Astrocyte (in vitro differentiated cells and primary cell): ENCODE measurements around the gene ZFAND5. TPM values are rescaled to one million over a fixed set of nuclear protein-coding genes. Genes with fewer than 3 reads are reported as not detected.

ENCODE experiments used
- DNase-seq: peaks from one replicate; pipeline ENCODE4 v3.0.0-alpha.2; 2010; ENCODE audit warnings: low read depth
- FAIRE-seq: peaks from 2 replicates; lab custom pipeline; 2011; peaks lifted over from hg19 to GRCh38; lab: Jason Lieb, UNC
- H2AFZ ChIP-seq: 2 replicates; pipeline ENCODE4 v1.6.0; 2012; ENCODE audit warnings: low read depth, low read length, inconsistent platforms
- H3K27ac ChIP-seq: 2 replicates; pipeline ENCODE4 v1.5.1; 2011; ENCODE audit warnings: low read depth, low read length, inconsistent platforms
- H3K27me3 ChIP-seq: 2 replicates; pipeline ENCODE4 v1.6.0; 2011; ENCODE audit warnings: low read length, inconsistent platforms; ENCODE audit not compliant: insufficient read depth
- H3K36me3 ChIP-seq: 2 replicates; pipeline ENCODE4 v1.5.1; 2011; ENCODE audit warnings: low read length, inconsistent platforms; ENCODE audit not compliant: insufficient read depth
- H3K4me1 ChIP-seq: 2 replicates; pipeline ENCODE4 v1.5.1; 2011; ENCODE audit warnings: low read length, inconsistent platforms; ENCODE audit not compliant: insufficient read depth
- H3K4me2 ChIP-seq: 2 replicates; pipeline ENCODE4 v1.6.0; 2012; ENCODE audit warnings: low read length, inconsistent platforms
- H3K4me3 ChIP-seq: 2 replicates; pipeline ENCODE4 v1.5.1; 2011; ENCODE audit warnings: low read depth, mild to moderate bottlenecking, low read length, inconsistent platforms; ENCODE audit not compliant: insufficient read depth
- H3K79me2 ChIP-seq: 2 replicates; pipeline ENCODE4 v1.6.0; 2012; ENCODE audit warnings: mild to moderate bottlenecking, low read length, inconsistent platforms; ENCODE audit not compliant: insufficient read depth
- H3K9ac ChIP-seq: 2 replicates; pipeline ENCODE4 v1.6.0; 2012; ENCODE audit warnings: mild to moderate bottlenecking, low read length, inconsistent platforms
- H3K9me3 ChIP-seq: 2 replicates; pipeline ENCODE4 v1.5.1; 2012; ENCODE audit warnings: low read depth, mild to moderate bottlenecking, low read length, inconsistent platforms; ENCODE audit not compliant: insufficient read depth
- H4K20me1 ChIP-seq: 2 replicates; pipeline ENCODE4 v1.6.0; 2012; ENCODE audit warnings: low read length, inconsistent platforms; ENCODE audit not compliant: insufficient read depth
- H3K27ac Mint-ChIP-seq: one replicate; pipeline ENCODE4 v1.8.0; 2021; ENCODE audit warnings: mild to moderate bottlenecking, mixed read lengths; ENCODE audit not compliant: unreplicated experiment
- H3K27me3 Mint-ChIP-seq: one replicate; pipeline ENCODE4 v1.8.0; 2021; ENCODE audit warnings: low read depth, mixed read lengths; ENCODE audit not compliant: unreplicated experiment
- H3K36me3 Mint-ChIP-seq: one replicate; pipeline ENCODE4 v1.8.0; 2021; ENCODE audit warnings: low read depth, mixed read lengths; ENCODE audit not compliant: unreplicated experiment
- H3K4me1 Mint-ChIP-seq: one replicate; pipeline ENCODE4 v1.8.0; 2021; ENCODE audit warnings: low read depth, mixed read lengths; ENCODE audit not compliant: unreplicated experiment
- H3K4me3 Mint-ChIP-seq: one replicate; pipeline ENCODE4 v1.8.0; 2021; ENCODE audit warnings: mild to moderate bottlenecking, moderate library complexity, mixed read lengths; ENCODE audit not compliant: unreplicated experiment
- H3K9me3 Mint-ChIP-seq: one replicate; pipeline ENCODE4 v1.8.0; 2021; ENCODE audit warnings: mild to moderate bottlenecking, mixed read lengths; ENCODE audit not compliant: unreplicated experiment
- EZH2 ChIP-seq: IDR thresholded peaks from 2 replicates; pipeline ENCODE4 v1.6.1; 2012; ENCODE audit warnings: mild to moderate bottlenecking, low read length, inconsistent platforms; ENCODE audit not compliant: insufficient read depth
- total RNA-seq: library from RNA; stranded (reverse); gene quantifications from 2 replicates; pipeline ENCODE4 v1.2.1, GENCODE V29; 2021
- TF ChIP-seq, protein P1 (sequence below): IDR thresholded peaks from 2 replicates; pipeline ENCODE4 v1.5.1; 2011; ENCODE audit warnings: low read depth, mild to moderate bottlenecking, inconsistent platforms, low read length, moderate library complexity; ENCODE audit not compliant: insufficient read depth

The ZFAND5 gene
- total RNA-seq, 1 donor from 2014 or later = 181 TPM

DNA sequence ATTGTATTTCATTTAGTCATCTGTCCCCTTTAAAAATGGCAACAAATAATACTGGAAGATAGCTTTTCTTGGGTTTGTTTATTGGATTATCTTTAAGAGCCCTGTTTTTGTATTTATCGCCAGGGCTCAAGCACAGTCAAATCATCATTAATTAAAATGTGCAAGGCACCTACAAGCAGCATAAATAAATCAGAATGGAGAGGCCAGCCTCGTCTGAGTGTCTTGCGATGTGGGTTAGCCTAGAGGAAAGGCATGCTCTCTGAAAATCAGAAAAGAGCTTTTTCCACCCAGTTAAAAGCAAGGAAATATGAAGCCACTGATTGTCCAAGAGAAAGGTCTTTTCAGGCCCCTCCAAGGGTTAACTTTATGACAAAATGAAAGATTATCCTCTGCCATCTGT is 31.8 kb downstream of the ZFAND5 start:
- TF ChIP-seq, protein P1, sequence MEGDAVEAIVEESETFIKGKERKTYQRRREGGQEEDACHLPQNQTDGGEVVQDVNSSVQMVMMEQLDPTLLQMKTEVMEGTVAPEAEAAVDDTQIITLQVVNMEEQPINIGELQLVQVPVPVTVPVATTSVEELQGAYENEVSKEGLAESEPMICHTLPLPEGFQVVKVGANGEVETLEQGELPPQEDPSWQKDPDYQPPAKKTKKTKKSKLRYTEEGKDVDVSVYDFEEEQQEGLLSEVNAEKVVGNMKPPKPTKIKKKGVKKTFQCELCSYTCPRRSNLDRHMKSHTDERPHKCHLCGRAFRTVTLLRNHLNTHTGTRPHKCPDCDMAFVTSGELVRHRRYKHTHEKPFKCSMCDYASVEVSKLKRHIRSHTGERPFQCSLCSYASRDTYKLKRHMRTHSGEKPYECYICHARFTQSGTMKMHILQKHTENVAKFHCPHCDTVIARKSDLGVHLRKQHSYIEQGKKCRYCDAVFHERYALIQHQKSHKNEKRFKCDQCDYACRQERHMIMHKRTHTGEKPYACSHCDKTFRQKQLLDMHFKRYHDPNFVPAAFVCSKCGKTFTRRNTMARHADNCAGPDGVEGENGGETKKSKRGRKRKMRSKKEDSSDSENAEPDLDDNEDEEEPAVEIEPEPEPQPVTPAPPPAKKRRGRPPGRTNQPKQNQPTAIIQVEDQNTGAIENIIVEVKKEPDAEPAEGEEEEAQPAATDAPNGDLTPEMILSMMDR = no peak
- TF ChIP-seq EZH2 = no peak
- Histone ChIP-seq H4K20me1 (no peaks in the 10 kb centered on the region), H3K27ac (no peak overlapping the region), H3K4me2 (no peak overlapping the region), H3K79me2 (no peaks in the 10 kb centered on the region), H3K4me1 (no peaks in the 10 kb centered on the region), H3K9me3 (no peaks in the 10 kb centered on the region), H3K4me3 (no peak overlapping the region), H3K27me3 (no peaks in the 10 kb centered on the region), H3K36me3 (no peaks in the 10 kb centered on the region), H3K9ac (no peak overlapping the region), H2AFZ (no peak overlapping the region)
- Mint-ChIP-seq H3K9me3 (no peaks in the 10 kb centered on the region), H3K36me3 (no peaks in the 10 kb centered on the region), H3K4me1 (no peaks in the 10 kb centered on the region), H3K4me3 (no peak overlapping the region), H3K27me3 (peaks cover 3% of the 10 kb centered on the region), H3K27ac (no peak overlapping the region)
- FAIRE-seq (no peak), DNase-seq (no peak)

DNA sequence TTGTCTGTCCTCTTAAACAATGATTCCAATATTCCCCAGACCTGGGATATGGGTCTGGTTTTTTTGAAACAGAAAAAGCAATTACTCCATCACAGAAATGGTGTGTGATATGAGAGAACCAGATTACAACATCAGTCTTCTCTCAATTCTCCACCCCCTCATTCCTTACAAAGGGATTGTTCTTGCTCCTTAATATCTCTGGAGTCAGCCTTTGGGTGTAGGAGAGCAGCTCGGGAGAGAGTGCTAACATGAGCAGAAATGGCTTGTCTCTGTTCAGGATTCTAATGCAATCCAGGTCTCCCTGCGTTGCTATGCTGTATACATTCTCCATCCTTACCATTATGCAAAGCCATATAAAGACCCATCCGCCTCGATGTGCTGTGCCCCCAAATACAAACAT is 32.7 kb downstream of the ZFAND5 start:
- Mint-ChIP-seq H3K27ac (no peak overlapping the region), H3K27me3 (peaks cover 3% of the 10 kb centered on the region), H3K4me1 (no peaks in the 10 kb centered on the region), H3K4me3 (no peak overlapping the region), H3K36me3 (no peaks in the 10 kb centered on the region), H3K9me3 (no peaks in the 10 kb centered on the region)
- no peaks in the 10 kb centered on the region for H3K27me3 ChIP-seq
- DNase-seq (no peak), FAIRE-seq (no peak)
- H3K4me1 ChIP-seq = no peaks in the 10 kb centered on the region
- no peaks in the 10 kb centered on the region for H3K9me3 ChIP-seq
- no peak overlapping the region for H3K4me3 ChIP-seq
- no peaks in the 10 kb centered on the region for H3K79me2 ChIP-seq
- H3K4me2 ChIP-seq = no peak overlapping the region
- TF ChIP-seq EZH2 = no peak
- TF ChIP-seq, protein P1 = no peak
- no peak overlapping the region for H3K9ac ChIP-seq
- H3K36me3 ChIP-seq = no peaks in the 10 kb centered on the region
- no peak overlapping the region for H3K27ac ChIP-seq
- H2AFZ ChIP-seq = no peak overlapping the region
- H4K20me1 ChIP-seq = no peaks in the 10 kb centered on the region

DNA sequence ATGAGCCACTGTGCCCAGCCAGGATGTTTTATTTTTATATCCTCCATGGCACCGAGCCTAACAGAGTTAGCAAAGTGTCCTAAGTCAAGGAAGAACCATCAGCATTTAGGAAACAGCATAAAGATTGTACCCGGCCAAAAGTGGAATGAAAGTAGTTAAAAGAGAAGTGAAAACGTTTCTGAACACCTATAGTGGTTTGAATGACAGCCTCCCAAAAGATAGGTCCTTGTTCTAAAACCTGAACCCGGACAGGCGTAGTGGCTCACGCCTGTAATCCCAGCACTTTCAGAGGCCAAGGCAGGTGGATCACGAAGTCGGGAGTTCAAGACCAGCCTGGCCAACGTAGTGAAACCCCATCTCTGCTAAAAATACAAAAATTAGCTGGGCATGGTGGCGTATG is 37.4 kb downstream of the ZFAND5 start:
- Histone ChIP-seq H3K4me2 (no peak overlapping the region), H3K79me2 (no peaks in the 10 kb centered on the region), H3K27me3 (no peaks in the 10 kb centered on the region), H3K4me3 (no peak overlapping the region), H4K20me1 (no peaks in the 10 kb centered on the region), H3K27ac (no peak overlapping the region), H3K9me3 (no peaks in the 10 kb centered on the region), H3K4me1 (no peaks in the 10 kb centered on the region), H2AFZ (no peak overlapping the region), H3K36me3 (no peaks in the 10 kb centered on the region), H3K9ac (no peak overlapping the region)
- no peak for DNase-seq
- Mint-ChIP-seq H3K27ac (no peak overlapping the region), H3K27me3 (peaks cover 3% of the 10 kb centered on the region), H3K4me3 (no peak overlapping the region), H3K36me3 (no peaks in the 10 kb centered on the region), H3K9me3 (peaks cover 3% of the 10 kb centered on the region), H3K4me1 (no peaks in the 10 kb centered on the region)
- FAIRE-seq = no peak
- TF ChIP-seq, protein P1 = no peak
